HFFc6 (cell line): ENCODE measurements around the gene FOXP1. TPM values are rescaled to one million over a fixed set of nuclear protein-coding genes. Genes with fewer than 3 reads are reported as not detected.
"Not testable (repeated sequence)": the region's sequence is repeated elsewhere in the genome, so short reads cannot be mapped to it uniquely, and the experiment has no call there.

ENCODE experiments used
- DNase-seq: peaks from one replicate; pipeline ENCODE4 v3.0.0-alpha.2; 2018
- H3K27ac Mint-ChIP-seq: 2 replicates; pipeline ENCODE4 v1.8.0; 2020; ENCODE audit warnings: mild to moderate bottlenecking, mixed read lengths
- H3K27me3 Mint-ChIP-seq: 2 replicates; pipeline ENCODE4 v1.8.0; 2021; ENCODE audit warnings: mild to moderate bottlenecking, moderate library complexity, mixed read lengths; ENCODE audit not compliant: insufficient read depth
- H3K36me3 Mint-ChIP-seq: 2 replicates; pipeline ENCODE4 v1.8.0; 2021; ENCODE audit warnings: low read depth, mixed read lengths
- H3K4me1 Mint-ChIP-seq: 2 replicates; pipeline ENCODE4 v1.8.0; 2020; ENCODE audit warnings: low read depth, mixed read lengths
- H3K4me3 Mint-ChIP-seq: 2 replicates; pipeline ENCODE4 v1.8.0; 2020; ENCODE audit warnings: mild to moderate bottlenecking, moderate library complexity, mixed read lengths
- H3K9me3 Mint-ChIP-seq: 2 replicates; pipeline ENCODE4 v1.8.0; 2020; ENCODE audit warnings: mild to moderate bottlenecking, mixed read lengths
- total RNA-seq, 6 experiments: library from RNA; stranded (reverse); fragmentation: NEBNext Ultra II Directional; extraction: Animal tissue kit (Norgen Biotek cat#: 25700); gene quantifications; 2 replicates in 1 of 6; 3 replicates in 5 of 6; pipeline ENCODE4 v1.2.3, GENCODE V29; 2021
- TF ChIP-seq, protein P1 (sequence below): fragments of 200-600 bp; sonication (generic); IDR thresholded peaks from 2 replicates; pipeline ENCODE4 v1.5.0; 2021; ENCODE audit warnings: antibody characterized with exemption, mild to moderate bottlenecking

FOXP1 gene
- total RNA-seq, 6 experiments from 2014 or later: 32.2 to 59.3 (median 52.0) TPM

GRCh38 chr3:71532639-71533395 is 50.7 kb downstream of the FOXP1 start:
- DNase-seq: no peak
- peak overlapping the region; percentile 4; the same call in 1 of the 2 replicates for H3K4me3 Mint-ChIP-seq
- H3K4me1 Mint-ChIP-seq: peaks cover 65% of the 10 kb centered on the region
- peak overlapping the region; percentile 47 for H3K27ac Mint-ChIP-seq
- H3K36me3 Mint-ChIP-seq: peaks cover 7% of the 10 kb centered on the region
- H3K27me3 Mint-ChIP-seq: no peaks in the 10 kb centered on the region; the same call in 1 of the 2 replicates
- TF ChIP-seq, protein P1, sequence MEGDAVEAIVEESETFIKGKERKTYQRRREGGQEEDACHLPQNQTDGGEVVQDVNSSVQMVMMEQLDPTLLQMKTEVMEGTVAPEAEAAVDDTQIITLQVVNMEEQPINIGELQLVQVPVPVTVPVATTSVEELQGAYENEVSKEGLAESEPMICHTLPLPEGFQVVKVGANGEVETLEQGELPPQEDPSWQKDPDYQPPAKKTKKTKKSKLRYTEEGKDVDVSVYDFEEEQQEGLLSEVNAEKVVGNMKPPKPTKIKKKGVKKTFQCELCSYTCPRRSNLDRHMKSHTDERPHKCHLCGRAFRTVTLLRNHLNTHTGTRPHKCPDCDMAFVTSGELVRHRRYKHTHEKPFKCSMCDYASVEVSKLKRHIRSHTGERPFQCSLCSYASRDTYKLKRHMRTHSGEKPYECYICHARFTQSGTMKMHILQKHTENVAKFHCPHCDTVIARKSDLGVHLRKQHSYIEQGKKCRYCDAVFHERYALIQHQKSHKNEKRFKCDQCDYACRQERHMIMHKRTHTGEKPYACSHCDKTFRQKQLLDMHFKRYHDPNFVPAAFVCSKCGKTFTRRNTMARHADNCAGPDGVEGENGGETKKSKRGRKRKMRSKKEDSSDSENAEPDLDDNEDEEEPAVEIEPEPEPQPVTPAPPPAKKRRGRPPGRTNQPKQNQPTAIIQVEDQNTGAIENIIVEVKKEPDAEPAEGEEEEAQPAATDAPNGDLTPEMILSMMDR: no peak
- H3K9me3 Mint-ChIP-seq: no peaks in the 10 kb centered on the region

GRCh38 chr3:71530903-71531530 is 52.5 kb downstream of the FOXP1 start:
- Mint-ChIP-seq H3K4me3 (no peak overlapping the region), H3K4me1 (peaks cover 51% of the 10 kb centered on the region), H3K9me3 (no peaks in the 10 kb centered on the region), H3K36me3 (peaks cover 13% of the 10 kb centered on the region), H3K27me3 (no peaks in the 10 kb centered on the region; the same call in none of the 2 replicates), H3K27ac (no peak overlapping the region)
- TF ChIP-seq, protein P1: no peak
- no peak for DNase-seq

DNA sequence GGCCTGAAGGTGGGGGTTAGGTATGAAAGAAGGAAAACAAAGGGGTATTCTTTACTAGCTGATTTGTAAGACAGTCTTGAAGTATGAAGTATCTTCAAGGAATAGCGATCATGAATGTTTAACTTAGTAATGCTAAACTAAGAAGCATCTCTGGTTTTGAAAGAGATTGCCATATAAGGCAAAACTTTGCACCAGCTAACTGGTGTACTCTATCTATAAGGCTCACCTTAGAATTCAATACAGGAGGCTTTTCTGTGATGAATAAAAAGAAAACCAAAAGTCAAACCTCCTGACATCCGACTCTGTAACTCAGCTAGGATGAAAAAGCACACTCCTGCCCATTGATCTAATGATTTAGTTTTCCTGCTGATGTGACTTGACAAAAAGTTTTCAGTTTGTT is 54.7 kb downstream of the FOXP1 start:
- H3K27ac Mint-ChIP-seq: no peak overlapping the region
- no peaks in the 10 kb centered on the region for H3K9me3 Mint-ChIP-seq
- no peaks in the 10 kb centered on the region; the same call in none of the 2 replicates for H3K27me3 Mint-ChIP-seq
- peaks cover 5% of the 10 kb centered on the region; the same call in 1 of the 2 replicates for H3K36me3 Mint-ChIP-seq
- H3K4me1 Mint-ChIP-seq: peaks cover 35% of the 10 kb centered on the region
- H3K4me3 Mint-ChIP-seq: no peak overlapping the region
- no peak for DNase-seq
- TF ChIP-seq, protein P1: no peak

DNA sequence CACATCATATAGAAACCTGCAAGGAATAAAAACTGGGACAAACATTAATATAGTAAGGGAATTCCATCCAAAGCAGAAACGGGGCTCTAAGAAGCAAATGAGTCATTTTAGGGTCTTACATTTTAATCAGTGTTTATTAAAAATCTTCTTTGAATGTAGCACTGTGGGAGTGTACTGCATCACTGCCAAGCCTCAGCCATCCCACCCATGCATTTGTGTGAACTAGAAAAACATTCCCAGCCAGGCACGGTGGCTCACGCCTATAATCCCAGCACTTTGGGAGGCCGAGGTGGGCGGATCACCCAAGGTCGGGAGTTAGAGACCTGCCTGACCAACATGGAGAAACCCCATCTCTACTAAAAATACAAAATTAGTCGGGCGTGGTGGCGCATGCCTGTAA is 57.1 kb downstream of the FOXP1 start:
- not testable (repeated sequence) for H3K4me3 Mint-ChIP-seq, H3K27ac Mint-ChIP-seq, H3K36me3 Mint-ChIP-seq, H3K9me3 Mint-ChIP-seq, DNase-seq, H3K27me3 Mint-ChIP-seq
- H3K4me1 Mint-ChIP-seq: peaks cover 37% of the 10 kb centered on the region

GRCh38 chr3:71525391-71525790 is 58.1 kb downstream of the FOXP1 start:
- Mint-ChIP-seq H3K4me3 (no peak overlapping the region), H3K9me3 (no peaks in the 10 kb centered on the region), H3K27ac (no peak overlapping the region), H3K4me1 (peaks cover 43% of the 10 kb centered on the region), H3K36me3 (peaks cover 5% of the 10 kb centered on the region; the same call in 1 of the 2 replicates), H3K27me3 (no peaks in the 10 kb centered on the region; the same call in none of the 2 replicates)
- TF ChIP-seq, protein P1: no peak
- DNase-seq: no peak

DNA sequence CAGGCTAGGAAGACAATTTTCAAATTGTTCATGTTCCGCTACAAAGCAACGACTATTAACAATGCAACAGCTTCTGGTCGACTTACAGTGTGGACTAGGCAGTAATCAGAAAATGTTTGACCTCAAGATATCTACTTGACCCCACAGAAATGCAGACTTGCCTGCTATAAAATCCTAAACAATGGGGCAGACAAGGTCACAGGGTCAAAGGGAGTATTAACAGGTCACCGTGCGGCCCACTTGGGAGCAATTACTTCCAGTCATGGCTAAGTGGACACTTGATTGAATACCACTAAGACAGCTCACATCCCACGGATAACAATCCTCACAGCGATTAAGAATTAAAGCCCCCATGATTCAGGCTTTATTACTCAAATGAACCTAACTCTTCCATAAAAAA is 58.9 kb downstream of the FOXP1 start:
- TF ChIP-seq, protein P1: no peak
- no peak overlapping the region for H3K4me3 Mint-ChIP-seq
- H3K9me3 Mint-ChIP-seq: no peaks in the 10 kb centered on the region
- peaks cover 50% of the 10 kb centered on the region for H3K4me1 Mint-ChIP-seq
- no peak for DNase-seq
- peaks cover 5% of the 10 kb centered on the region; the same call in 1 of the 2 replicates for H3K36me3 Mint-ChIP-seq
- no peaks in the 10 kb centered on the region; the same call in none of the 2 replicates for H3K27me3 Mint-ChIP-seq
- H3K27ac Mint-ChIP-seq: no peak overlapping the region
